Adrenal gland (tissue), 12 donors: Measurements from ENCODE around the gene CCDC70. TPM values are rescaled to one million over a fixed set of nuclear protein-coding genes. Genes with fewer than 3 reads are reported as not detected.
"Not testable (repeated sequence)": the region's sequence is repeated elsewhere in the genome, so short reads cannot be mapped to it uniquely, and the experiment has no call there.

ENCODE experiments used
- DNase-seq, 7 donors: peaks; one replicate each; pipeline ENCODE4 v3.0.0-alpha.2; 2019 to 2020
- H3K27ac ChIP-seq, 5 donors: fragments of 200-600 bp; sonication (generic) in 4 of 5; 1 replicate in 3 of 5; 2 replicates in 2 of 5; pipeline versions ENCODE4 v1.5.1 to v1.8.0; 2016 to 2020; ENCODE audit warnings: mild to moderate bottlenecking in 1 of 5
- H3K27me3 ChIP-seq: fragments of 200-600 bp; 2 replicates; pipeline ENCODE4 v1.8.0; 2021
- H3K36me3 ChIP-seq, 2 donors: fragments of 200-600 bp; replicated peaks in 1 of 2; 1 replicate in 1 of 2; 2 replicates in 1 of 2; pipeline versions ENCODE4 v1.5.1 to v1.8.0; 2018 to 2022
- H3K4me1 ChIP-seq, 2 donors: fragments of 200-600 bp; replicated peaks in 1 of 2; 1 replicate in 1 of 2; 2 replicates in 1 of 2; pipeline versions ENCODE4 v1.5.1 to v1.8.0; 2018 to 2021
- H3K4me3 ChIP-seq, 4 donors: fragments of 200-600 bp; sonication (generic) in 3 of 4; one replicate each; pipeline ENCODE4 v1.5.1; 2016 to 2018
- H3K9me3 ChIP-seq, 3 donors: fragments of 200-600 bp; sonication (generic) in 1 of 3; replicated peaks in 1 of 3; 1 replicate in 2 of 3; 2 replicates in 1 of 3; pipeline versions ENCODE4 v1.5.1 to v1.8.0; 2016 to 2021
- POLR2A ChIP-seq, 2 donors: fragments of 450-650 bp; IDR thresholded peaks; one replicate each; pipeline ENCODE4 v1.6.1; 2017; ENCODE audit warnings: antibody characterized with exemption in 2 of 2, mild to moderate bottlenecking in 2 of 2, moderate library complexity in 1 of 2
- WGBS, 4 donors: extraction: QIAGEN DNeasy Blood & Tissue Kit in 2 of 4; methylation state at CpG; one replicate each; pipeline versions ENCODE4 v1.1.5 to v1.1.7; 2013 to 2017; 5-methylcytosine and 5-hydroxymethylcytosine counted together
- intact Hi-C, 2 donors: fragments of 100-400 bp; cut with DNase I; formaldehyde crosslinking; loops; one replicate each; pipeline versions ENCODE4 v1.14.1 to v1.15.0; 2022 to 2023
- polyA plus RNA-seq, 3 donors: library from polyadenylated mRNA; stranded (reverse); fragments of 200-250 nt in 2 of 3; fragments of 350-450 nt in 1 of 3; fragmentation: Illumina TruSeq in 1 of 3; extraction: RNeasy Lipid Tissue Mini Kit (QIAGEN cat#74804) in 1 of 3; gene quantifications; one replicate each; pipeline ENCODE4 v1.2.3, GENCODE V29; 2013 to 2014
- total RNA-seq, 9 donors: library from RNA; depleted of rRNA in 4 of 9; stranded (reverse); fragments of >200 nt in 4 of 9; fragments of 120-200 nt in 1 of 9; fragmentation: NEBNext Ultra II Directional in 1 of 9; extraction: Animal tissue kit (Norgen Biotek cat#: 25700) in 1 of 9; gene quantifications; one replicate each; pipeline versions ENCODE4 v1.1.0 to v1.2.4, GENCODE V29; 2013 to 2023
- TF ChIP-seq, protein P1 (sequence below), 6 experiments: fragments of 450-650 bp in 4 of 6; fragments of 200-600 bp in 2 of 6; sonication (generic) in 1 of 6; IDR thresholded peaks; 1 replicate in 5 of 6; 2 replicates in 1 of 6; pipeline versions ENCODE4 v1.5.1 to v1.8.0; 2016 to 2021; ENCODE audit warnings: antibody characterized with exemption in 6 of 6, mild to moderate bottlenecking in 2 of 6, moderate library complexity in 1 of 6
- donor health status: healthy with polysubstance abuse.
- donor health status: Bipolar disorder and iron deficiency.
- donor health status: DM: yes; HTN: yes; CAD: no.
- donor health status: DM: no; HTN: no; CAD: no.
- donor health status: DM: no; HTN: no; CAD: no.
- donor health status: DM: yes; HTN: yes; CAD: no.

Gene CCDC70
- total and polyA plus RNA-seq, 12 donors: not detected

GRCh38 chr13:51907040-51907732, 45.4 kb downstream of the CCDC70 start:
- peak in 1 of 7 donors; percentile 6 for DNase-seq
- TF ChIP-seq, protein P1, sequence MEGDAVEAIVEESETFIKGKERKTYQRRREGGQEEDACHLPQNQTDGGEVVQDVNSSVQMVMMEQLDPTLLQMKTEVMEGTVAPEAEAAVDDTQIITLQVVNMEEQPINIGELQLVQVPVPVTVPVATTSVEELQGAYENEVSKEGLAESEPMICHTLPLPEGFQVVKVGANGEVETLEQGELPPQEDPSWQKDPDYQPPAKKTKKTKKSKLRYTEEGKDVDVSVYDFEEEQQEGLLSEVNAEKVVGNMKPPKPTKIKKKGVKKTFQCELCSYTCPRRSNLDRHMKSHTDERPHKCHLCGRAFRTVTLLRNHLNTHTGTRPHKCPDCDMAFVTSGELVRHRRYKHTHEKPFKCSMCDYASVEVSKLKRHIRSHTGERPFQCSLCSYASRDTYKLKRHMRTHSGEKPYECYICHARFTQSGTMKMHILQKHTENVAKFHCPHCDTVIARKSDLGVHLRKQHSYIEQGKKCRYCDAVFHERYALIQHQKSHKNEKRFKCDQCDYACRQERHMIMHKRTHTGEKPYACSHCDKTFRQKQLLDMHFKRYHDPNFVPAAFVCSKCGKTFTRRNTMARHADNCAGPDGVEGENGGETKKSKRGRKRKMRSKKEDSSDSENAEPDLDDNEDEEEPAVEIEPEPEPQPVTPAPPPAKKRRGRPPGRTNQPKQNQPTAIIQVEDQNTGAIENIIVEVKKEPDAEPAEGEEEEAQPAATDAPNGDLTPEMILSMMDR (IDR thresholded peaks at IDR 0.05): no peak
- no peak for TF ChIP-seq POLR2A (IDR thresholded peaks at IDR 0.05)
- peaks cover 0 to 10% of the 10 kb centered on the region in 2 donors for H3K4me1 ChIP-seq
- no peaks in the 10 kb centered on the region for H3K36me3 ChIP-seq
- intact Hi-C loops: no loop called here
- no peaks in the 10 kb centered on the region for H3K27me3 ChIP-seq
- WGBS, 4 donors: 57 to 74% (median 70%) methylated on average over 6 to 8 of the region's 8 CpGs
- H3K27ac ChIP-seq: no peak overlapping the region
- no peak overlapping the region for H3K4me3 ChIP-seq
- H3K9me3 ChIP-seq: no peaks in the 10 kb centered on the region

DNA sequence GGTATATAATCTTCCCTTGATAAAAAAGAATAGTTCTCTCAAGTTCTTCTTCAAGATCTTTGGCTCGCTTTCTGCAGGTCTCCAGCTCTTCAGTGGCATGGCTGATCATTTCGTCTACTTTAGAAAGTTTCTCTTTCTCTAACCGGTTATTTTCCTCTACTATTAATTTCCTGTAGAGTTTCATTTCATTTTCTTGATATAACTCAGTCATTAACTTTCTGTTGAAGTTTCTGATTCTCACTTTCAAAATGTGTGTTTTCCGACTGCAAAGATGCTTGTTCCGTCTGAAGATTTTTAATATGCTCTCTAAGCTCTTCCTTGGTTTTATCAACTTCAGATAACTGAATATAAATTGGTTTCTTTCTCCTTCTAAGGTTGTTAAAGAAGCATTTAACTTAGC, 47.5 kb downstream of the CCDC70 start:
- H3K4me1 ChIP-seq, intact Hi-C loops, H3K36me3 ChIP-seq, H3K27me3 ChIP-seq, H3K4me3 ChIP-seq, H3K9me3 ChIP-seq, DNase-seq, H3K27ac ChIP-seq: not testable (repeated sequence)
- WGBS, 4 donors: 78 to 89% (median 85%) methylated on average over 5 of the region's 5 CpGs

DNA sequence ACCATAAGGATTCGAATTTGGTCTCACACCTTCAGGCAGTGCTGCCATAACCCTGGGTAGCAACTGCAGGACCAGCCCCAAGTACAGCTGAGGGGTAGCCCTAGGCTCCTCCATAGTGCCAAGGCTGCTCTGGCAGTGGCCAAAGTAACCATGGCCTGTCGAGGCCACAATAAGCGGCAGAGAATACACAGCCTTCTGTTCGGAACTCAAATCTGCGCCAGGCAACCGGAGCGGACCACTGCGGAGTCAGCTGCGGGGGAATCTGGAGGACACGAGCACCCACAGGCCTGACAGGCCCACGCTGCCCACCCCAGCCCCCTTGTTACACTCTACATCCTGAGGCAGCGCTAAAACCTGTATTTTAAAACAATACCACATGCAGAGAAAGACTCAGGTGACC, 48.7 kb downstream of the CCDC70 start:
- TF ChIP-seq, protein P1 (IDR thresholded peaks at IDR 0.05): no peak
- TF ChIP-seq POLR2A (IDR thresholded peaks at IDR 0.05): no peak
- Histone ChIP-seq H3K36me3 (no peaks in the 10 kb centered on the region), H3K27me3 (no peaks in the 10 kb centered on the region), H3K4me3 (no peak overlapping the region), H3K27ac (no peak overlapping the region), H3K4me1 (peaks cover 0 to 10% of the 10 kb centered on the region in 2 donors), H3K9me3 (no peaks in the 10 kb centered on the region)
- intact Hi-C loops: no loop called here
- WGBS, 4 donors: 90 to 95% (median 93%) methylated on average over 12 of the region's 12 CpGs
- DNase-seq: no peak

DNA sequence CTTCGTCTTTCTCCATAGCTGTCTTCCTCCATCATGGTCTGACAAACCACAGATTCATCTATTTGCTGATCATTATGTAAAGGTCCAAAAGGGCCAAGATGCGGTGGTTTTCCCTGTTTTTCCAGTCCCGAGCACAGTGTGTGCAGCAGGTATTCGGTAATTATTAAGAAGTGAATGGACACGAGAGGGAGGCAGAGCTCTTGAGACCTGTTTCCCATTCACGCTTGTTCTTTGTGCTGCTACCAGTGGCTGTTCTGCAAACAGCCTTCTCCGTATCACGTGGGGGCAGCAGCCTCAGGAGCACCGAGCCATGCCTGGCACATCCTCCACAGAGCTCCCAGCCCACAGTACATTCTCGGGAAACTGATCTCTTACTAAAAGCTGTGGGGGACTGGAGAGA, 50.3 kb downstream of the CCDC70 start:
- no peaks in the 10 kb centered on the region for H3K27me3 ChIP-seq
- no peak overlapping the region for H3K4me3 ChIP-seq
- H3K36me3 ChIP-seq: no peaks in the 10 kb centered on the region
- 72 to 78% (median 74%) methylated on average over 10 of the region's 10 CpGs for WGBS, 4 donors
- no peaks in the 10 kb centered on the region for H3K9me3 ChIP-seq
- TF ChIP-seq, protein P1 (IDR thresholded peaks at IDR 0.05): no peak
- no peak for TF ChIP-seq POLR2A (IDR thresholded peaks at IDR 0.05)
- intact Hi-C loops: no loop called here
- no peak for DNase-seq
- H3K27ac ChIP-seq: no peak overlapping the region
- H3K4me1 ChIP-seq: no peaks in the 10 kb centered on the region
